GM18505 (cell line): Measurements from ENCODE around the gene GPR21.

Source experiments
- ATAC-seq: cut with Tn5 transposase; IDR thresholded peaks from one replicate; pipeline ENCODE4 v1.9.1; 2021; ENCODE audit not compliant: unreplicated experiment
- POLR2A ChIP-seq: IDR thresholded peaks from 4 replicates; pipeline ENCODE4 v1.6.1; 2011; ENCODE audit warnings: borderline replicate concordance; ENCODE audit not compliant: insufficient read depth, insufficient read length; ENCODE audit errors: extremely low read depth

The GPR21 gene

GRCh38 chr9:123011878-123012528 is 21.5 kb upstream of the GPR21 start:
- TF ChIP-seq POLR2A, result no peak
- ATAC-seq, result no peak

DNA sequence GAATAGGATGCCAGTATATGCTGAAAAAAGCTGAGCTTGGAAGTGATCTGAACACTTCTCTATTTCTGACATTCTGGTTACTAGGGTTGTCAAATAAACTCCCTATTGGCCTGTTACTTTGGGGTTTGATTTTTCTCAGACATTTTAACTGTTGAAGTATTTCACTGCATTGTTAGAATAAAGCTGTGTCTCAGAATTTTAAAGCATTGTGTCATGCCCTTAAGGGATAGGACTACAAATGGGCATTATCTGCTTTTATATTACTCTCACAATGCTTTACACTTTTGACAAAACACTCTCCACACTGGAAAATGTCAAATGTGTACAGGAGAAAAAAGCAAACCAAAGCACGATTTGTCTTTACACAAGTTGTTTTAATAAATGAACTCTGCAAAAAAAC is 16.8 kb upstream of the GPR21 start:
- no peak for ATAC-seq
- no peak for TF ChIP-seq POLR2A

- no peak for TF ChIP-seq POLR2A
- no peak for ATAC-seq
Measured at GRCh38 chr9:123020796-123021195, 12.7 kb upstream of the GPR21 start.

DNA sequence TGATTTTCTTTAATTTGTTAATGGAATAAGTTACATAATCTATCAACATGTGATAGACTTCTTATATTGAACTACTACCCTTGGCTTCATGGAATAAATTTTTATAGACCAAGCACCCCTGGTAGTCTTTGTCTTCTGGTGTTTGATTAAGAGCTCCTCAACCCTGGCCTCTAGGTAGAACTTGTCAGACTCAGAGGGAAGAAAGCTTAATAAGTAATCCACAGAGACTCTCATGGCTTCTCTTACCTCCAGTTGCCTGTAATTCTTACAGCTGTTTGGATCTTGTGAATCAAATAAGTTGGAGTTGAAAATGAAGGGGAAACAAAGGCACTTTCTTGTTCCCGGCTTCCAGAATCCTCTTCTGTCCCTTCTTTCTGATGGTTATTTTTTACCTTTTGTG is 7.0 kb upstream of the GPR21 start:
- TF ChIP-seq POLR2A, result no peak

DNA sequence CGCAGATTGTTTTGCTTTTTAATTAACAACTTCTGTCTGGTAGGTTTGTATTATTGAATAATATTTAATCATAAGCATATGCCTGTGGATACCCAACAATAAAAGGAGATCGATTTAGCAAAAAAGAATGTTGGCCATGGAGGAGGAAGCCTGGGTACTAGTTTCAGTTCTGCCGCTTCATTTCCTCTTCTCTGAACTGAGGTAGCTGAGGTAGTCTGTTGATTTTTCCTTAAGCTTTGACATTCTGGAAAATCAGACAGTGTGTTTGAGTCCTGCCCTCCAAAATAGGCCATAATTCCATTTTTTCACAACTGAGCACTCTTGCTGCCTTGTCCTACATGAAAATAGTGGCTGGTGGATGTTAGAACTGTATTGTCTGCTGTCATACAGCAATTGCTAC is 6.0 kb upstream of the GPR21 start:
- no peak for TF ChIP-seq POLR2A
- no peak for ATAC-seq

More for the DNA sequence above, 7.0 kb upstream of the GPR21 start:
- ATAC-seq, result no peak

DNA sequence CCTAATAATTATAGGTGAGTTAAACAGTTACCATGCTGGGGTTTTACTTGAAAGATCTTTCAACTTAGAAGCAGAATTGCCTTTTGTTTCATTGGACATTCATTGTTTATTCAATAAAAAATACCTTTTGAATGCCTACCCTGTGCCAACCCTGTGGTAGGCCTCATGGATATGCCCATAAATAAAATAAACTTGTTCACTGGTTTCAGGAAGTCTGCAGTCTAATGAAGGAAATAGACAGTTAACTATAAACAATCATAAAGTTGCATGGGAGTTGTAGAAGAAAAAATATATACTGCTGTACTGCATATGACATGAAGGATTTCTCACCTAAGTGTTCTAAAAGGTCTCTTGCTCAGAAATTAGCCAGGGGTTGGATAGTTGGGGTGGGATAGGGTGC is 5.3 kb upstream of the GPR21 start:
- TF ChIP-seq POLR2A, result no peak
- ATAC-seq, result no peak

DNA sequence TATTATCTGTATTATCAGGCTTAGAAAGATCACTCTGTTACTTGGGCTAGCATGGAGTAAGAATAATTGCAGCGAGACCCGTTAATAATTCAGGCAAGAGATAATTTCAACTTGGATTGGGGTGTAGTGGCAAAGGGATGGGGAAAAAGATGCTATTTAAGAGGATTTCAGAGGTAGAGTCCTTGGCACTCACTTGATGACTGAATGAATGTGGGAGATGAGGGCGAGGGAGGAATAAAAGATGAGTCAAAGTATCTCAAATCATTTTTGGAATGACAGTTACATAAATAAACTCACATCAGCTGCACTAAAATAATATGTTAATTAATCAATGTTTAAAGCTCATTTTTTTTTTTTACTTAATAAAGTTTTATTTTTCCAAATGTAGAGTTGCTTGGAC is 4.5 kb upstream of the GPR21 start:
- ATAC-seq, result no peak
- TF ChIP-seq POLR2A, result no peak

GRCh38 chr9:123031963-123032362 is 1.5 kb upstream of the GPR21 start:
- no peak for TF ChIP-seq POLR2A
- ATAC-seq, result no peak

GRCh38 chr9:123033864-123034601 is 566 bp downstream of the GPR21 start:
- ATAC-seq, result no peak

GRCh38 chr9:123034881-123035510 is 1.5 kb downstream of the GPR21 start:
- TF ChIP-seq POLR2A, result no peak
- ATAC-seq, result no peak

More at GRCh38 chr9:123033864-123034601, 566 bp downstream of the GPR21 start:
- no peak for TF ChIP-seq POLR2A

GRCh38 chr9:123035791-123036190 is 2.3 kb downstream of the GPR21 start:
- ATAC-seq, result no peak
- no peak for TF ChIP-seq POLR2A

DNA sequence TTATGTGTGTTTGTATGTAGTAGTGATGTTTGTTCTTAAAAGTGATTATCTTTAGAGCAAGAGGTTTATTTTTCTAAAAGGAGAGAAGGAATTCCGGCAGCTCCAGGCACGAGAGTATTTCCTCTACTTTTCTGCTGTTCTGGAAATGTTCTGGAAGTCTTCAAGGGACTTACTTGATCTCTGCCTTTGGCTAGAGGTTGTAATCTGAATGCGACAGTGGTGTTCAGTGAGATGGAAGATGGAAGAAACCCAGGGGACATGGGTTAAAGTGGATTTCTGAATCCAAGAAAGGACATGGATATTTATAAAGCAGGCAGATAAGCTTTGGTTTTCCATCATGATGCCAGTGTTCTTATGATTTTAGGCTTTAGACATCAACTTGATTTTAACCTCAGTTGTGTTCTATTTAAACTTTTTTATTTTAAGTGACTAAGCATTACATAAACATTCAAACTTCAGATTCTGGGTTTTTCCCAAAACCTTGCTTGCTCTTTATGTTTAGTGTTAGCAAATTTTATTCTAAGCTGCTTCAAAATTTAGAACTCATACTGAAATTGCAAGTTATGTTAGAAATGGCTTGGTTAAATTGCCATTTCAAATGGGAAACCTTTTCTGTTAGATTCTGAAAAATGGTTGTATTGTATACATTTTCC is 3.6 kb downstream of the GPR21 start:
- ATAC-seq, result no peak
- TF ChIP-seq POLR2A, result no peak

DNA sequence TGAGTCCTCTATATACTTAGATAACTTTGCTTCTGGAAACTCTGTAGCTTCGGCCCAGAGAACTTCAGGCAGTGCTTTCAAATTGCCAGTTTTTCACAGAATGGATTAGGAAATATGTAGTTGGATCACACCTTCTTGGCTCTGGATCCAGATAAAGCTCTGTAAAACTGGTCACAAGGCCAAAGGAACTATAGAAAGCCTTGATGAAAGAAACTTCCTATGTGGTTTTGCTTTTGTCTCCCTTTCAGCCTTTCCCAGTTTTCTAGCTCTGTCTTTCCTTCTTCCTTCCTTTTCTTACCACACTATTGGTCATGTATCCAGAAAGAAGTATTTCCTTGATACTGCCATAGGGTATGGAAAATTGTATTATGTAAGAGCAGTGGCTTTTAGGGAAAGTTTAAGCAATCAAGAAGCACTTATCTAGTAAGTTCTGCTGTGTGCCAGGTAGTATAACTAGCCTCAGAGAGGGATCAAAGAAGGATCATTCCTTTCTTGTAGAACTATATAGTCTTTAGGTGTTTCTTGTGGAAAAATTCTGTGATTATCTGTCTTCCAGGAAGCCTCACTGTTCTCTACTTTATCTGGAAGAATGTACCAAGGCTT is 6.3 kb downstream of the GPR21 start:
- no peak for TF ChIP-seq POLR2A
- no peak for ATAC-seq
